ENCODE measurements around the gene ATAD3B.
"Not testable (repeated sequence)": the region's sequence is repeated elsewhere in the genome, so short reads cannot be mapped to it uniquely, and the experiment has no call there.

ATAD3B gene

DNA sequence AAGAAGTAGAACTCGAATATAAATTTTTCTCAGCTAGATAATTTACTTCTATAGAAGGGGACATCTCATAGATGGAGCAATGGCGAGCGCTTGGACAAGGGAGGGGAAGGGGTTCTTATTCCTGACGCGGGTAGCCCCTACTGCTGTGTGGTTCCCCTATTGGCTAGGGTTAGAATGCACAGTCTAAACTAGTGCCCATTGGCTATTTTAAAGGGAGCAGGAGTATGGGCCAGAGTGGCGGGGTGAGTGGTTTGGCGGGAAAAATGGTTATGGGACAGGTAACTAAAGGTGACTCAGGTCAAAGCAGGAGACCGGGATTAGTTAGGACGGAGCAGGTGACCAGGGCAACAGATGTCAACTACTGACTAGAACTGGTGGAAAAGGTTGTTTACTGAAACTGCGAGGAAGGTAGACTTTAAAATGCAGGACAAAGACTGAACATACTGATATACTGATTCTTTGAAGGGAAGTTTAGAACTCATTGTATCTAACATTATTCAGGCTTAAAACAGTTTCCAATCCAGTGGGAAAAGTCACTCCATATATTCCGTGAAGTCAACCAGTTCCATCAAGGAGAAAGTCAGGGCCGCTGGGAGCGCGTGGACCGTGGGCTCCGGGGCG is 39.5 kb downstream of the ATAD3B start:
- DNase-seq (ENCODE audit: low read depth in 2 of 2): no peak

GRCh38 chr1:1511533-1512285 is 40.1 kb downstream of the ATAD3B start, which contains the start of gene ATAD3A:
Gene ATAD3A, plus strand, starts transcription at chr1:1512162. Its CDS starts 107 bp downstream, at chr1:1512269.
- peak; percentile 90 to 96 for DNase-seq (ENCODE audit: low read depth in 2 of 2)

DNA sequence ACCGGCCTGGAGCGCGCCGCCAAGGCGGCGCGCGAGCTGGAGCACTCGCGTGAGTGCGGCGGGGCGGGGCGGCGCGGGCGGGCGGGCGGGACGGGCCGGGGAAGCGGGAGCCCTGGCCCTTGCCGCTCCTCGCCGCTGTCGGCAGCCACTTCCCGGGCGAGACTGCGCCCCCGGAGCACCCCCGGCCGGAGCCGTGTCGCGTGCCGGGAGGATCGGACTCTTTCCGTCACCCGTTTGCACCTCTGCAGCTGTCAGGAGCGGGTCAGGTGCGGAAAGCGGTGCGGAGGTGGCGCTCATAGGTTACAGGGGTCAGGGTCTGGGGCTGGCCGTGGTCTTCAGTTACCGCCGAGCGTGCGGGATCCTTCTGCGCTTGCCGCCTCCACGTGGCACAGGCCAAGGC is 40.9 kb downstream of the ATAD3B start:
- DNase-seq (ENCODE audit: low read depth in 2 of 2): not testable (repeated sequence)

DNA sequence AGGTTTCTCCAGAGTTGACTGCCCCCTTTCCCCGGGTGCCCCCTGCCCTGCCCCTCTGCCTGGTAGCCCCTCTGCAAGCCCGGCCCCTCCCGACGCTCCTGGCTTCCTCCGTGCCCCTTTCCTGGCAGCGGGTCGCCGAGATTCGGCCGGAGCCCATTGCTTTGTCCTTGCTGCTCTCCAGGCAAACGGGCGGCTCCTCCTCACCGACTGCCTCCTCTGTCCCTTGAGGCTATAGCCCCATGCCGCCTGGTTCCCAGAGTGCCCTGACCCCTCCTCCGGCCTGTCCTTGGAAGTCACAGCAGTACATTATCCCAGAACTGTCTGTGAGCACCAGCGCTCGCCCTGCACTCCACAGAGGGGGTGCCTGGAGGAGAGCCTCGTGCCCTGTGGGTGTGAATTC is 42.1 kb downstream of the ATAD3B start:
- DNase-seq (ENCODE audit: low read depth in 2 of 2): not testable (repeated sequence)

DNA sequence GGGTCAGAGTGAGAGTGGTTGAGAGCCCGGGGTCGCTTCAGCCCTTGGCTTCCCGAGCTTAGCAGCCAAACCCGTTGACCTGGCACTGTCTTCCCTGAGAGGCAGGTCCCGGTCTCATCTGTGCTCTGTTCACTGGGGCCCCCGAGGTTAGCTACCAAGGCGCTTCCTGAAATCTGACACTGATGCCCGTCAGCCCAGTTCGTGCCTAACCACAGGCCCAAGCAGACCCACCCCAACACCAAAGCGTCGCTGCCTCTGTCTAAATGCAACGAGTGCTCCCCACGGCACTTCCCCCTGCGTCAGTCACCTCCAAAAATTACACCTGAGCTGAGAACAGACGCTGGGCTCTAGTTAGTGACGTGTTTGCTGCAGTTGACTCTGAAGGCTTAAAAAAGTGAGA is 42.8 kb downstream of the ATAD3B start:
- not testable (repeated sequence) for DNase-seq (ENCODE audit: low read depth in 2 of 2)

- not testable (repeated sequence) for DNase-seq (ENCODE audit: low read depth in 2 of 2)
Observed at GRCh38 chr1:1516923-1517322, 45.4 kb downstream of the ATAD3B start.

DNA sequence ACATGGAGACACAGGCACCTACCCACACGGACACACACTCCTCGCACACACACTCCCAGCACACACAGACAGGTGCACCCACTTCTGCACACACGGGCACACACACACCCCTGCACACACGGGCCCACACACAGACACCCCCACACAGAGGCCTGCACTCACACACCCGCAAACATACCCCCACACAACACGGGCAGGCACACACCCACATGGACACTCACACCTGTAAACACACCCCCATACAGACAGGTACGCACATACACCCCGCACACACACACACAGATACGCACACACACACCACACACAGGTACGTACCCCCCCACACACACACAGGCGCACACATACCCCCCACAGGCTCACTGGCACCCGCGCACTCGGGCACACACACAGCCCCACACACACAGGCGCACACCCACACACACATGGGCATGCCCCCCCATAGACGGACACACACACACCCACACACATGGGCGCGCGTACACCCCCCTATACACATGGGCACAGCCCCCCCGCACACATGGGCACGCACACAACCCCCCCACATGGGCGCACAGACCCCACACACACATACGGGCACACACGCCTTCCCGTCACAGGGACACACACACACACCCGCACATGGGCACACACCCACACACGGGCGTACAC is 46.5 kb downstream of the ATAD3B start:
- no peak for DNase-seq (ENCODE audit: low read depth in 2 of 2)

DNA sequence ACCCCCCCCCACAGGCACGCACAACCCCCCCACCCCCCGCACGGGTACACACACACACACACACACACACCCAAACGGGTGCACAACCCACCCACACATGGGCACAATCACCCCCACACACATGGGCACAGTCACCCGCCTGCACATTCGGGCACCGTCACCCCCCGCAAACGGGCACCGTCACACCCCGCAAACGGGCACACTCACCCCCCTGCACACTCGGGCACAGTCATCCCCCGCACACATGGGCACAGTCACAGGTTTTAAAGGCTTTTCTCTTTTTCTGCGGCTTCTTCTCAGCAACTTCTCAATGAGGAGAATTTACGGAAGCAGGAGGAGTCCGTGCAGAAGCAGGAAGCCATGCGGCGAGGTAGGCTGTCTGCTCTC is 47.0 kb downstream of the ATAD3B start:
- not testable (repeated sequence) for DNase-seq (ENCODE audit: low read depth in 2 of 2)

- not testable (repeated sequence) for DNase-seq (ENCODE audit: low read depth in 2 of 2)
Observed at GRCh38 chr1:1519805-1520505, 48.4 kb downstream of the ATAD3B start.

DNA sequence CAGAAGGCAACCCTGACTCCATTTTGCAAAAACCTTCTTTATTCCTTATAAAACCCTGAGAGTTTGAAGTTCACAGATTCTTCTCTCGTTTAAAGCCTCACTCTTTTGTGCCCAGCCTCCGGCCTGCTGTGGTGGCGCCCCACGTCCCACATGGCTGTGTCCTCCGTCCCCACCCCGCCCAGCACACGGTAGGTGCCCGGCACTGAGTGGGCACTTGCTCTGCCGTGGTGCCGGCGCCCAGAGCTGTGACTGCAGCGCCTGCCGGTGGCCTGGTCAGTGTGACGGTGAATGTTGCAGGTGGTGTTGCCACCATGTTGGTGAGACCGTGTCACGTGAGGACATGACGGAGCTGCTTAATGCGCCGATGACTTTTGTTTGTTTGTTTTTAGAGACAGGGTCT is 49.8 kb downstream of the ATAD3B start:
- DNase-seq (ENCODE audit: low read depth in 2 of 2): no peak

DNA sequence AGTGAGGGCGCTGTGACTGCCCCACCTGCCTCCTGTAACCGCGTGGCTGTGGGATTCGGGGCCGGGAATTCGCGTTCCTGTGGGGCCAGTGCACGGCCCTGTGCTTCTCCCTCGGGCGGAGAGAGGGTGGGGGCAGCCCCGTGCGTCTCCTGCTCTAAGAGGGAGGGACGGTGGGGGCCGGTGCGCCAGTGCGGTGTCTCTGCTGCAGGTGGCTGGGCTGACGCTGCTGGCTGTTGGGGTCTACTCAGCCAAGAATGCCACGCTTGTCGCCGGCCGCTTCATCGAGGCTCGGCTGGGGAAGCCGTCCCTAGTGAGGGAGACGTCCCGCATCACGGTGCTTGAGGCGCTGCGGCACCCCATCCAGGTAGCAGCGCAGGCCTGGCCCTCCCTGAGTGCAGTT is 51.0 kb downstream of the ATAD3B start:
- not testable (repeated sequence) for DNase-seq (ENCODE audit: low read depth in 2 of 2)

DNA sequence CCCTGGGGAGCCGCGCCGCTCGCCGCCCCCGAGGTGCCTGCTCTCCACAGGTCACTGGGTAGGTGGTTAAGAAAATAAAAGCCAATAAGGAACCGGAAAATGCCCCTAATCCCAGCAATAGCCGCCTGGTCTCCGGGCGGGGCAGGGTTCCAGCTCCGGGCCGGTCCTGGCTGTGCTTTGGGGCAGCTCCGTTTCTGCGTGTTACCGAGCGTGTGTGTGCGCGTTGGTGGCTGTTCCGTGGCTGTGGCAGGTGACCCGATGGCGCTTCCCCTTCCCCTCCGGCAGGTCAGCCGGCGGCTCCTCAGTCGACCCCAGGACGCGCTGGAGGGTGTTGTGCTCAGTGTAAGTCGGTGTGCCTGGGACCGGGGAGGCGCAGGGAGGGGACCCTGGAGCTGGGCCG is 51.7 kb downstream of the ATAD3B start:
- DNase-seq (ENCODE audit: low read depth in 2 of 2): not testable (repeated sequence)

- DNase-seq (ENCODE audit: low read depth in 2 of 2): not testable (repeated sequence)
Observed at GRCh38 chr1:1523651-1524050, 52.1 kb downstream of the ATAD3B start.

DNA sequence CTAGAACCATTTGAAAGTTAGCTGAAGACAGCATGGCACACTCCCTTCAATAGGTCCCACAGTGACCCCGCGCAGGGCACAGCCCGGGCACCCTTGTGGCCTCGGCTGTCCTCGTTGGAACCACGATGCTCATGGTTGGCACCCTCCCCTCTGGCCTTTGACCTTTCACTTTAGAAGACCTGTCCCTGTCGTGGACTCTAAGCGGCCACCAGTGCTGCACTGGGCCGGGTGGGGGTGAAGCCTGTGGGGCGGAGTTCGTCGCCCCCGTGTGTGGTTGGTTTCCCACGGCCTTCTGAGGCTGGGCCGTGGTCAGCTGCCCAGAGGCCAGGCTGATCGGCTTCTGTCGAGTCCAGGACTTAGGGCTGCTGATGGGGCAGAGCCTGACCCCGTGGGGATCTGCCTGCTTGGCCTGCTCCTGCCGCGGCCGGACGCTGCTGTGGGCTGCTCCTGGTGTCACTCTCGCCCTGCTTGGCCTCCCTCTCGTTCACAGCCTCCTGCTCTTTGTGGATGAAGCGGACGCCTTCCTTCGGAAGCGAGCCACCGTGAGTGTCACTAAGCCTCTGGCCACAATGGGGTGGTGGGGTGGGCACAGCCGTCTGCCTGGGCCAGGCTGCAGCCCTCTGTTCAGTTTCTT is 53.3 kb downstream of the ATAD3B start:
- not testable (repeated sequence) for DNase-seq (ENCODE audit: low read depth in 2 of 2)

DNA sequence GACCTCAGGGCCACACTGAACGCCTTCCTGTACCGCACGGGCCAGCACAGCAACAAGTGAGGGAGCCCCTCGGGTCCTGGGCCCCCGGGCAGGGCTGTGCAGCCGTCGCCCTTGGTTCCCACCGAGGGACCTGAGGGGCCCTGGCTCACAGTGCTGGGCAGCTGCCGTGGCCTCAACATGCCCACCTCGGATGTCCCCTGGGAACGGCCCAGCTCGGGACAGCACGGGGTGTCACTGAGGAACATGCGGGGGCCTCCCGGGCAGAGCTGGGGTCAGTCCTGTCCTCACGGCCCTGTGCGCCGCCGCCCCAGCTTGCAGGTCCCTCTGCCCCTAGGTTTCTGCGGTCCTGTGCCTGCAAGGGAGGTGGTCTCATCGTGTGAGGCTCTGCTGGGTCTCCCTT is 54.9 kb downstream of the ATAD3B start:
- not testable (repeated sequence) for DNase-seq (ENCODE audit: low read depth in 2 of 2)

DNA sequence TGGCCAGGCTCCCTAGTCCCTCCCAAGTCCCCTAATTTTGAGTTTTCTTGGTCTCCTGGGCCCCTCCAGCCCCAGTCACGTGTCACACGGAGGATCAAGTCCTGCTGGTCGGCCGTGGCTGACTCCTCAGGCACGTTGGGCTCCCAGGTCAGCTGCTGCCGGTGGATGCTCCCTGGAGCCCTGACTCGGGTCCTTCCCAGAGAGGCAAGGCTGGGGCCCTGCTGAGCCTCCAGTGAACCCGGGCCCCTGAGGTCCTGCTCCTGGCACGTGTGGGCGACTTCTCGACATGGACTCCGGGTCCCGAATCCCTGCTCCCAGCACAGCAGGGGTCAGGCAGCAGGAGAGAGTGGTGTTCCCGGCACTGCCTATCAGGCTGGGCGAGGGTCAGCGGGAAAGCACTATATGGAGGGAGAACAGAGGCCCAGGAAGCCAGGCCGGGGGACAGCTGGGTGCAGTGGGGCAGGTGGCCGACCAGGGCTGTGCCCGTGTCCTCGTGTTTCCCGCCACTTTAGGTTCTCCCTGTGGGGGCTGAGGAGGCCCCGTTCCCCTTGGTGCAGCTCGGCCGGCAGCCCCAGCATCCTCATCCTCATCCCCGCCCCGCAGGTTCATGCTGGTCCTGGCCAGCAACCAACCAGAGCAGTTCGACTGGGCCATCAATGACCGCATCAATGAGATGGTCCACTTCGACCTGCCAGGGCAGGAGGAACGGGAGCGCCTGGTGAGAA is 55.7 kb downstream of the ATAD3B start:
- no peak for DNase-seq (ENCODE audit: low read depth in 2 of 2)

DNA sequence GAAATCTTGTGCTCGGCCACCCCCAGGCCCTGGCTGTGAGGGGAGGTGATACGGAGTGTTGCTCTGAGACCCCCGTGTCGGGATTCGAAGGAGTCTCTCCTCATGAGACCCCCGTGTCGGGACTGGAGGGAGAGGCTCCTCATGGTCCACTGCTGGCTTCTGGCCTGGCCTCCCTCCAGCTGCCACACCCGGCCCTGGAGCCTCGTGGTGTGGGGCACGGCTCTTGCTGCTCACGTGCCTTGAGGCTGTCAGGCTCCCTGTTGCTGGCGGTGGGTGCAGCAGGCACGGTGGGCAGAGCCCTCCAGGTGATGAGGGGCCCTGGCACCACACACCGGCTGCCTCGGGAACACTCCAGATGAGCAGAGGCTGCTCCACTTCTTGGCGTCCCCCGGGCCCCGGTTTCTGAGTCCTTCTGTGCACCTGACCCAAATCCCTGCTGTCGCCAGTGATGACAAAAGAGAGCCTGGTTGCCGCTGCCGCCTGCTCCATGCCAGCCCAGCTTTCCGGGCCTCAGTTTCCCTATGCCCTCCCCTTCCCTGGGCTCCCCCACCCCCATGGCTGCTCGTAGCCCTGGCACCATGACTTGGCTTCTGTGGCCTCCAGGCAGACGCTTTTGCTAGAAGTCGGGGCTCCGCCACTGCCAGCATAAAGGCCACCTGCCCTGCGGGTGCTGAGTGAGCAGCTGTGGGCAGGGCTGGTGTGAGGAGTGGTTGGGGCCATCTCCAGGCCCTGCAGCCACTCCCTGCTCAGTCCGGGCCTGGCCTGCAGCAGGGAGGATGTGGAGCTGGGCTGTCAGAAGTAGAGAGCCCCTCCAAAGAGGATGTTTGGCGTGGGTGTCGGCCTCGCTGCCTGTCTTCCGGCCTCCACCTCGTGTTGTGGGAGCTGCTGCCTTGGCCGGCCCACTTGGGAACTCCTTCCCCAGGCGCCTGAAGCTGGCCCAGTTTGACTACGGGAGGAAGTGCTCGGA is 57.0 kb downstream of the ATAD3B start:
- DNase-seq (ENCODE audit: low read depth in 2 of 2): no peak

DNA sequence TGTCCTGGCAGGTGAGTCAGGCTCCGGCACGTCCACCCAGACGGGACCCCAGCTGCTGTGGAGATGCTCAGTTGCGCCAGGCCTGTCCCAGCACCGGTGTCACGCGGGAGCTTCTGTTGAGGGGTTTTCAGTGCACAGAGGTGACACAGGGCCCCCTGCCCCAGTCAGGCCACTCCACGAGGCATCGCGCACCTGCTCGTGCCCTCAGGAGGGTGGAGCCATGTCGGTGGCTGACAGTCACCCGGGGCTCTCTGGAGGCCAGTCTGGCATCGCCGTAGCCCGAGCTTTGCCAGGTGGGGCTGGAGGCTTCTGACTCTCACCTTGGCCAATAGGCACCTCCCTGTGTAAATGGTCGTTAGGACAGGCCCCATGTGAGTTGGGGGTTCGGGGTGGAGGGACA is 57.8 kb downstream of the ATAD3B start:
- no peak for DNase-seq (ENCODE audit: low read depth in 2 of 2)

GRCh38 chr1:1529936-1530335 is 58.4 kb downstream of the ATAD3B start:
- DNase-seq (ENCODE audit: low read depth in 2 of 2): no peak

GRCh38 chr1:1531947-1532346 is 60.4 kb downstream of the ATAD3B start:
- no peak for DNase-seq (ENCODE audit: low read depth in 2 of 2)

Data from activated CD4-positive, alpha-beta T cell treated with anti-CD3 and anti-CD28 coated beads for 24 hours (primary cell).